Fibroblast of pulmonary artery (primary cell): ENCODE results near the gene RFPL3.
"Not testable (repeated sequence)": the region's sequence is repeated elsewhere in the genome, so short reads cannot be mapped to it uniquely, and the experiment has no call there.

Experiments used
- DNase-seq: peaks from one replicate; pipeline ENCODE4 v3.0.0-alpha.2; 2010; ENCODE audit warnings: low read depth
- H3K4me3 ChIP-seq: replicated peaks from 2 replicates; pipeline ENCODE4 v1.5.1; 2011; ENCODE audit warnings: low read depth, mild to moderate bottlenecking, control low read depth, low read length, moderate library complexity
- TF ChIP-seq, protein P1 (sequence below): IDR thresholded peaks from 2 replicates; pipeline ENCODE4 v1.5.1; 2011; ENCODE audit warnings: mild to moderate bottlenecking, control low read depth, low read length, inconsistent platforms; ENCODE audit errors: missing control alignments

RFPL3 gene

DNA sequence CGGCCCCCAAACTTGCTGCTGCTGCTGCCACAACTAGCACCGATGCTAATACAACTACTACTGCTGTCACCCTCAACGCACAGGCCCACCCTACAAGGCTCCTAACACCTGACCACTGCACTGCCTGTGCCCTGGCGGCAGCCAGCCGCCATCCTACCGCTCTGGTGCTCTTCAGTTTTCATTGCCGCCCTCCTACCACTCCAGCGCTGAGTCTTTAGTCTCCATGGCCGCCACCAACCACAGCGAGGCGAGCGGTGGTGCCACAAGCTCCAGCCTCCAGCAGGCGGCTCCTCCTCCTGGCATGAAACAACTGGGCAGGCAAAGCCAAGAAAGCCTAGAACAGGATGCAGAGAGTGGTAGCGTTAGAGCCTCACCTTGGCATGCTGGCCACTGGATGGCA lies 5.0 kb upstream of the RFPL3 start:
- H3K4me3 ChIP-seq = no peak overlapping the region
- no peak for DNase-seq
- TF ChIP-seq, protein P1, sequence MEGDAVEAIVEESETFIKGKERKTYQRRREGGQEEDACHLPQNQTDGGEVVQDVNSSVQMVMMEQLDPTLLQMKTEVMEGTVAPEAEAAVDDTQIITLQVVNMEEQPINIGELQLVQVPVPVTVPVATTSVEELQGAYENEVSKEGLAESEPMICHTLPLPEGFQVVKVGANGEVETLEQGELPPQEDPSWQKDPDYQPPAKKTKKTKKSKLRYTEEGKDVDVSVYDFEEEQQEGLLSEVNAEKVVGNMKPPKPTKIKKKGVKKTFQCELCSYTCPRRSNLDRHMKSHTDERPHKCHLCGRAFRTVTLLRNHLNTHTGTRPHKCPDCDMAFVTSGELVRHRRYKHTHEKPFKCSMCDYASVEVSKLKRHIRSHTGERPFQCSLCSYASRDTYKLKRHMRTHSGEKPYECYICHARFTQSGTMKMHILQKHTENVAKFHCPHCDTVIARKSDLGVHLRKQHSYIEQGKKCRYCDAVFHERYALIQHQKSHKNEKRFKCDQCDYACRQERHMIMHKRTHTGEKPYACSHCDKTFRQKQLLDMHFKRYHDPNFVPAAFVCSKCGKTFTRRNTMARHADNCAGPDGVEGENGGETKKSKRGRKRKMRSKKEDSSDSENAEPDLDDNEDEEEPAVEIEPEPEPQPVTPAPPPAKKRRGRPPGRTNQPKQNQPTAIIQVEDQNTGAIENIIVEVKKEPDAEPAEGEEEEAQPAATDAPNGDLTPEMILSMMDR = no peak

DNA sequence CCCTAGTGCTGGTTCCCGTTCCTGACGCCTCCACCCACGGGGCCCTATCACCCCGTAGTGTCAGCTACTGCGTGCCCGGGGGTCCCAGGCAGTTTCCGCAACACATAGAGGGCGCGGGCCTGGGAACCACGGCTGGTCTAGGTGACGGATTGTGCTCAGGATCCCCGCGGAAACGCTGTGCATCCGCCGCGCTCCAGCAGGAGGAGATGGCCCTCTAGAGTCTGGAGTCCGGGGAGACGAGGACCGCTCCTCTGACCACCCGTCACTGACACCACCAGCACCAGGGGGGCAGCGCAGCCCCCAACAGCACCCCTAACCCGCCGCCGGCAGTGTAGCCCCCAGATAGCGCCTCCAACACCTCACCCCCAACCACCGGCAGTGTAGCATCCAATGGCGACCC lies 4.4 kb upstream of the RFPL3 start:
- TF ChIP-seq, protein P1 = no peak
- DNase-seq = no peak
- no peak overlapping the region for H3K4me3 ChIP-seq

DNA sequence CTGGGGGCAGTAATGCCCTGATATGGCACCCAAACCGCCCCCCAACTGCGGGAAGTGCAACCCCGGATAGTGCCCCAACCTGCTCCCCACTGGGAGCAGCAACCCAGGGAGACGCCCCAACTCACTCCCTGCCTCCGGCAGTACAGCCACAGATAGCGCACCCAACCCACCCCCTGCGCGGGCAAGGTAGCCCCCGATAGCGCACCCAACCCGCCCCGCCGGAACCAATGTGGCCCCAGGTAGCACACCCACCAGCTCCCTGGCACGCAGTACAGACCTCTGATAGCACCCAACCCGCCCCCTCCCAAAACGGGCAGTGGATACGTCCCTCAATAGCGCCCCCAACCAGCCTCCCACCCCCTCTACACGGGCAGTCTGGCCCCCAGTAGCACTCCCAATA lies 3.8 kb upstream of the RFPL3 start:
- H3K4me3 ChIP-seq = no peak overlapping the region
- DNase-seq = no peak
- TF ChIP-seq, protein P1 = no peak

DNA sequence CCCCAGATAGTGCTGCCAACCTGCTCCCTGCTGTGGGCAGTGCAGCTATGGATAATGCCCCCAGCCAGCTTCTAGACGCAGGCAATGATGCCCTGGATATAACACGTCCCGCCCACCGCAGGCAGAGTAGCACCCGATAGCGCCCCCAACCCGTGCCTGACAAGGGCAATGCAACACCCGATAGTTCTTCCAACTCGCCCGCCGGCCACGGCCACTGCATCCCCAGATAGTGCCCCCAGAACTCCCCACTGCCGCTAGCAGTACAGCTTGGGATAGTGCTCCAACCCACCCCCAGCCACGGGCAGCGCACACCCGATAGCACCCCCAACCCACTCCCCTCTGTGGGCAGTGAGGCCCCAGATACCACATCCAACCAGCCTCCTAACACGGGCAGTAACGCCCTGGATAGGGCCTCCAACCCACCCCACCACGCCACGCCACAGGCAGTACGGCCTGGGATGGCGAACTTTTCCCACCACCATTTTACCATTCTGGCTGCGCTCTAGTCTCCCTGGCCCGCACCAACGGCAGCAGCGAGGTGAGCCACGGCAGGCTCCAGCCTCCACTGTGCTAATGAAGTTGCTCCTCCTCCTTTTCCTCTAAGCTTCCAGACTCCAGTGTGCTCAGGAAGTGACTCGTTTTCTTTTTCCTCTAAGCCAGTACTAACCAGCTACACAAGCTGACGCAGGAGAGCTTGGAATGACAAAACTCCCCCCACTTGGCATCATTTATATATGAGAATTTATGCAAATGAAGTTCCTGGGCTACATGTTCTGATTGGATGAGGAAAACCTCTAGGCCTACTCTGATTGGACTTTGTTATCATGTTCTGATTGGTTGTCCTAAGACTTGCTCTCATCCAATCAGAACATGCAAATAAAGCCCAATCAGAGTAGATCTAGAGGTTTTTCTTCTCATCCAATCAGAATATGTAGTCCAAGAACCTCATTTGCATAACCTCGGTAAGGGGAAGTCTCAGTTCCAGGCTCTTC lies 3.0 kb upstream of the RFPL3 start:
- TF ChIP-seq, protein P1 = no peak
- H3K4me3 ChIP-seq = no peak overlapping the region
- DNase-seq = peak; percentile 55

DNA sequence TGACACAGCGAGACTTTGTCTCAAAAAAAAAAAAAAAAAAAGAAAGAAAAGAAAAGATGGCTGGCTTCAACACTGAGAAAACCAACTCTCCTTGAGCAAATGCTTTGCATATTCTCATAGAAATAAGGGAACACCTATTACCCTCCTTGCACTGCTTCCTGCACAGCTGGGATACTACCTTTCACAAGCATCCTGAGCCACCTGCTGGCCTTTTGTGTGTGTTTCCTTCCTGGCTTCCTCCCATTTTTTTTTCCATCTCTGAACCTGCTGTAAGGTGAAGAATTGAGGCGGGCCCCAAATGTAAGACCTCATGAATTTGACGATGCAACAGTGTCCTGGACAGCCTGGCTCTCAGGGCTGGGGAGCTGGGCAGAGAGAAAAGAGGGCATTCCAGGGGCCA lies 1.9 kb upstream of the RFPL3 start:
- no peak overlapping the region for H3K4me3 ChIP-seq
- no peak for DNase-seq
- TF ChIP-seq, protein P1 = no peak

DNA sequence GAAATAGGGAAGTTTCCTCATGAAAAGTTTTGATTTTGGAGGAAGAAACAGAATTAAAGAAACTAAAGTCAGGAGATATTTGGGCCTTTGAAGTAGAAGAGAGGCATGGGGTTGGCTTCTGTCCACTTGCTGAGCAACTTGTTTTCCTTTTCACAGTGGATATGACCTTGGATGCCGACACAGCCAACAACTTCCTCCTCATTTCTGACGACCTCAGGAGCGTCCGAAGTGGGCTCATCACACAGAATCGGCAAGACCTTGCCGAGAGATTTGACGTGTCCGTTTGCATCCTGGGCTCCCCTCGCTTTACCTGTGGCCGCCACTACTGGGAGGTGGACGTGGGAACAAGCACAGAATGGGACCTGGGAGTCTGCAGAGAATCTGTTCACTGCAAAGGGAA lies 2.4 kb downstream of the RFPL3 start:
- DNase-seq, H3K4me3 ChIP-seq: not testable (repeated sequence)

DNA sequence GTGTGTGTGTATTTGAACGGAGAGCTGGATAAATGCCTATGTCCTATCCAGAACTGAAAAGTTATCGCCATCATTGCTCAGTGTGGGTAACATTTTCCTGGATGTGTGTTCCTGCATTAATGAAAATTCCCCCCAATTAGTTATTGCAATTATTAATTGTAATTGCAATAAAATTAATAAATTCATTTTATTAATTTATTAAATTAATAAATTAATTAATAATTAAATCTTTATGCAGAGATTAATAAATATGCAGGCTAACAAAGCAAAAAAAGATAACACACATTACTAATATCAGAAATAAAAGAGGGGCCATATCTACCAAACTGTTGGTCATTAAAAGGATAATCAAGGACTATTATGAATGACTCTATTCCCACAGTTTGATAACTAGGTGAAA lies 3.6 kb downstream of the RFPL3 start:
- no peak overlapping the region for H3K4me3 ChIP-seq
- no peak for DNase-seq
- TF ChIP-seq, protein P1 = no peak
